Left lung (tissue), 10 donors: Measurements from ENCODE around the gene PCDHGC5. TPM values are rescaled to one million over a fixed set of nuclear protein-coding genes. Genes with fewer than 3 reads are reported as not detected.
A peak's percentile ranks its signal among the peaks of the same experiment; 100 is the strongest.

Experiments used
- ATAC-seq: fragments of 200-7000 bp; cut with Tn5 transposase; one replicate; pipeline ENCODE4 v1.9.1; 2020; ENCODE audit warnings: moderate library complexity
- DNase-seq, 4 donors: peaks; one replicate each; pipeline ENCODE4 v3.0.0-alpha.2; 2013 to 2020
- H3K27ac ChIP-seq, 2 donors: fragments of 200-600 bp; sonication (generic) in 1 of 2; one replicate each; pipeline versions ENCODE4 v1.5.0 to v1.8.0; 2020 to 2021
- H3K27me3 ChIP-seq, 2 donors: fragments of 200-600 bp; sonication (generic) in 1 of 2; one replicate each; pipeline versions ENCODE4 v1.5.0 to v1.8.0; 2020 to 2021
- H3K36me3 ChIP-seq, 2 donors: fragments of 200-600 bp; sonication (generic) in 1 of 2; one replicate each; pipeline versions ENCODE4 v1.5.0 to v1.8.0; 2020 to 2021
- H3K4me1 ChIP-seq, 2 donors: fragments of 200-600 bp; one replicate each; pipeline ENCODE4 v1.8.0; 2021
- H3K4me3 ChIP-seq, 2 donors: fragments of 200-600 bp; sonication (generic) in 1 of 2; one replicate each; pipeline versions ENCODE4 v1.5.0 to v1.8.0; 2020 to 2021; ENCODE audit warnings: mild to moderate bottlenecking in 1 of 2
- H3K9me3 ChIP-seq, 2 donors: fragments of 200-600 bp; sonication (generic) in 1 of 2; one replicate each; pipeline versions ENCODE4 v1.5.0 to v1.8.0; 2020 to 2021
- CTCF ChIP-seq, 2 donors: fragments of 200-600 bp; sonication (generic) in 1 of 2; IDR thresholded peaks; one replicate each; pipeline versions ENCODE4 v1.5.0 to v1.8.0; 2021; ENCODE audit warnings: antibody characterized with exemption in 2 of 2
- intact Hi-C, 2 donors: fragments of 100-400 bp; cut with DNase I; formaldehyde crosslinking; loops; one replicate each; pipeline versions ENCODE4 v1.11.2 to v1.14.2; 2022
- polyA plus RNA-seq, 6 donors: library from polyadenylated mRNA; unstranded; fragments of 120-200 nt; gene quantifications; one replicate each; pipeline ENCODE4 v1.2.1, GENCODE V29; 2013; ENCODE audit not compliant: insufficient read length in 6 of 6
- total RNA-seq, 2 donors: library from RNA; stranded (reverse); fragmentation: NEBNext Ultra II Directional; extraction: Animal tissue kit (Norgen Biotek cat#: 25700); gene quantifications; one replicate each; pipeline ENCODE4 v1.2.1, GENCODE V29; 2021
- donor health status: DM: no; HTN: yes; CAD: no.
- donor health status: DM: no; HTN: no; CAD: no.

The PCDHGC5 gene
- total and polyA plus RNA-seq, 8 donors, result 1.1 to 1.9 (median 1.4) TPM

DNA sequence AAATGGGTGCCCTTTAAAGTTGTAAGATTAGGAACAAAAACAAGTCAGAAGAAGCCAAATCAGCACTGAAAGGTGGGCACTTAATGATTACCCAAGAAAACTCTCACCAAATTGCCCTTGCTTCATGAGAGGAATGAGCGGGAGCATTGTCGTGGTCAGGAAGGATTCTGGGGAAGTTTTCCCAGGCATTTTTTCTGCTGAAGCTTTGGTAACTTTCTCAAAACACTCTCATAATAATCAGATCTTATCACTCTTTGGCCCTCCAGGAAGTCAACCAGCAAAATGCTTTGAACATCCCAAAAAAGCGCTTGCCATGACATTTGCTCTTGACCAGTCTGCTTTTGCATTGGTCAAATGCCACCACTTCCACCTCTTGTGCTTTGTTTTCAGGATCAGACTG, 23.5 kb upstream of the PCDHGC5 start:
- Histone ChIP-seq H3K4me1 (no peaks in the 10 kb centered on the region), H3K27me3 (no peaks in the 10 kb centered on the region), H3K27ac (no peak overlapping the region), H3K4me3 (no peak overlapping the region), H3K9me3 (no peaks in the 10 kb centered on the region), H3K36me3 (no peaks in the 10 kb centered on the region)
- intact Hi-C loops, result no loop called here
- ATAC-seq, result no peak
- DNase-seq, result no peak
- TF ChIP-seq CTCF (IDR thresholded peaks at IDR 0.05), result no peak

DNA sequence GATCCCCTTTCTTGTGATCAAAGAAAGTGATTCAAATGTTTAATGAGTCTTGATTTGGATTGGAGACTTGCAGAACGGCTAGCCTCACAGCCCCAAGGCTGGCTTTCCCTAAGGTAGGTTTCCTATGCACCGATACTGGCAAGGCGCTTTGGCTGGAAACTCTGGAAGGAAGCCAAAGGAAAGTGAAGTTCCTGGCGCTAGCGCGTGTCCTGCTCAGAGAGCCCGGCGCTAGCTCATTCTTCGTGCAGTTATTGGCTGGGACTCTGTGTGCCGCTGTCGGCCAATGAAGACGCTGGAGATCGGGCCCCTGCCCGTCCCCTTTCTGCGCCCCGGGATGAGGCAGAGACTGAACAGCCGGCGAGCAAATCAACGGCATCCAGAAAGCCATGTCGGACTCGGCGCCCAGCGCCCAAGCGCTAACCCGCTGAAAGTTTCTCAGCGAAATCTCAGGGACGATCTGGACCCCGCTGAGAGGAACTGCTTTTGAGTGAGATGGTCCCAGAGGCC, 13.2 kb upstream of the PCDHGC5 start, which contains the start of gene PCDHGC3:
Gene PCDHGC3, plus strand, starts transcription at position 342 of the 507 bp plus-strand sequence. Its CDS starts 151 bp downstream, at position 493.
- Histone ChIP-seq H3K4me1 (peaks cover 20 to 25% of the 10 kb centered on the region in 2 donors), H3K36me3 (no peaks in the 10 kb centered on the region), H3K9me3 (no peaks in the 10 kb centered on the region), H3K27ac (peak within 1 kb of the TSS; percentile 80 to 84), H3K4me3 (peak within 1 kb of the TSS; percentile 51 to 52), H3K27me3 (peaks cover 11 to 47% of the 10 kb centered on the region in 2 donors)
- TF ChIP-seq CTCF (IDR thresholded peaks at IDR 0.05), result peak in 1 of 2 donors; percentile 14
- DNase-seq (peak; percentile 86 to 95 (median 90)), ATAC-seq (peak; percentile 98)
- intact Hi-C loops, result no loop called here

DNA sequence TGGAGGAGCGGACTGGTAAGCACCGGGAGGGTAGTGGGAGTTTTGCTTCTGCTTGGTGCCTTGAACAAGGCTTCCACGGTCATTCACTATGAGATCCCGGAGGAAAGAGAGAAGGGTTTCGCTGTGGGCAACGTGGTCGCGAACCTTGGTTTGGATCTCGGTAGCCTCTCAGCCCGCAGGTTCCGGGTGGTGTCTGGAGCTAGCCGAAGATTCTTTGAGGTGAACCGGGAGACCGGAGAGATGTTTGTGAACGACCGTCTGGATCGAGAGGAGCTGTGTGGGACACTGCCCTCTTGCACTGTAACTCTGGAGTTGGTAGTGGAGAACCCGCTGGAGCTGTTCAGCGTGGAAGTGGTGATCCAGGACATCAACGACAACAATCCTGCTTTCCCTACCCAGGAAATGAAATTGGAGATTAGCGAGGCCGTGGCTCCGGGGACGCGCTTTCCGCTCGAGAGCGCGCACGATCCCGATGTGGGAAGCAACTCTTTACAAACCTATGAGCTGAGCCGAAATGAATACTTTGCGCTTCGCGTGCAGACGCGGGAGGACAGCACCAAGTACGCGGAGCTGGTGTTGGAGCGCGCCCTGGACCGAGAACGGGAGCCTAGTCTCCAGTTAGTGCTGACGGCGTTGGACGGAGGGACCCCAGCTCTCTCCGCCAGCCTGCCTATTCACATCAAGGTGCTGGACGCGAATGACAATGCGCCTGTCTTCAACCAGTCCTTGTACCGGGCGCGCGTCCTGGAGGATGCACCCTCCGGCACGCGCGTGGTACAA, 12.6 kb upstream of the PCDHGC5 start:
- intact Hi-C loops, result no loop called here
- ATAC-seq, result peak; percentile 67

DNA sequence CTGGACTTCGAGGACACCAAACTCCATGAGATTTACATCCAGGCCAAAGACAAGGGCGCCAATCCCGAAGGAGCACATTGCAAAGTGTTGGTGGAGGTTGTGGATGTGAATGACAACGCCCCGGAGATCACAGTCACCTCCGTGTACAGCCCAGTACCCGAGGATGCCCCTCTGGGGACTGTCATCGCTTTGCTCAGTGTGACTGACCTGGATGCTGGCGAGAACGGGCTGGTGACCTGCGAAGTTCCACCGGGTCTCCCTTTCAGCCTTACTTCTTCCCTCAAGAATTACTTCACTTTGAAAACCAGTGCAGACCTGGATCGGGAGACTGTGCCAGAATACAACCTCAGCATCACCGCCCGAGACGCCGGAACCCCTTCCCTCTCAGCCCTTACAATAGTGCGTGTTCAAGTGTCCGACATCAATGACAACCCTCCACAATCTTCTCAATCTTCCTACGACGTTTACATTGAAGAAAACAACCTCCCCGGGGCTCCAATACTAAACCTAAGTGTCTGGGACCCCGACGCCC, 11.8 kb upstream of the PCDHGC5 start:
- intact Hi-C loops, result no loop called here
- DNase-seq (no peak), ATAC-seq (no peak)
- Histone ChIP-seq H3K9me3 (no peaks in the 10 kb centered on the region), H3K27me3 (peaks cover 11 to 47% of the 10 kb centered on the region in 2 donors), H3K4me1 (peaks cover 20 to 25% of the 10 kb centered on the region in 2 donors), H3K27ac (peak overlapping the region; percentile 80 to 84), H3K36me3 (no peaks in the 10 kb centered on the region), H3K4me3 (peak overlapping the region; percentile 51 to 52)
- TF ChIP-seq CTCF (IDR thresholded peaks at IDR 0.05), result no peak

More for the DNA sequence above, 12.6 kb upstream of the PCDHGC5 start:
- Histone ChIP-seq H3K36me3 (no peaks in the 10 kb centered on the region), H3K27ac (peak overlapping the region; percentile 80 to 84), H3K4me3 (peak overlapping the region; percentile 51 to 52), H3K4me1 (peaks cover 20 to 25% of the 10 kb centered on the region in 2 donors), H3K9me3 (no peaks in the 10 kb centered on the region), H3K27me3 (peaks cover 11 to 47% of the 10 kb centered on the region in 2 donors)
- no peak for TF ChIP-seq CTCF (IDR thresholded peaks at IDR 0.05)
- DNase-seq, result peak in 3 of 4 donors; percentile 79 to 90 (median 83)

GRCh38 chr5:141477815-141478214, 11.1 kb upstream of the PCDHGC5 start:
- no peak for ATAC-seq
- TF ChIP-seq CTCF (IDR thresholded peaks at IDR 0.05), result no peak
- no peaks in the 10 kb centered on the region for H3K9me3 ChIP-seq
- H3K4me1 ChIP-seq, result peaks cover 20 to 25% of the 10 kb centered on the region in 2 donors
- intact Hi-C loops, result no loop called here
- H3K36me3 ChIP-seq, result no peaks in the 10 kb centered on the region
- H3K27ac ChIP-seq, result no peak overlapping the region
- peak overlapping the region; percentile 51 to 52 for H3K4me3 ChIP-seq
- no peak for DNase-seq
- peaks cover 11 to 51% of the 10 kb centered on the region in 2 donors for H3K27me3 ChIP-seq
